ENCODE measurements around the gene TMEM176B.
"Not testable (repeated sequence)": the region's sequence is repeated elsewhere in the genome, so short reads cannot be mapped to it uniquely, and the experiment has no call there.

Gene TMEM176B

GRCh38 chr7:150791304-150791703, 8.9 kb downstream of the TMEM176B start:
- DNase-seq (ENCODE audit: low read depth in 2 of 3, low spot score in 1 of 3), result no peak

DNA sequence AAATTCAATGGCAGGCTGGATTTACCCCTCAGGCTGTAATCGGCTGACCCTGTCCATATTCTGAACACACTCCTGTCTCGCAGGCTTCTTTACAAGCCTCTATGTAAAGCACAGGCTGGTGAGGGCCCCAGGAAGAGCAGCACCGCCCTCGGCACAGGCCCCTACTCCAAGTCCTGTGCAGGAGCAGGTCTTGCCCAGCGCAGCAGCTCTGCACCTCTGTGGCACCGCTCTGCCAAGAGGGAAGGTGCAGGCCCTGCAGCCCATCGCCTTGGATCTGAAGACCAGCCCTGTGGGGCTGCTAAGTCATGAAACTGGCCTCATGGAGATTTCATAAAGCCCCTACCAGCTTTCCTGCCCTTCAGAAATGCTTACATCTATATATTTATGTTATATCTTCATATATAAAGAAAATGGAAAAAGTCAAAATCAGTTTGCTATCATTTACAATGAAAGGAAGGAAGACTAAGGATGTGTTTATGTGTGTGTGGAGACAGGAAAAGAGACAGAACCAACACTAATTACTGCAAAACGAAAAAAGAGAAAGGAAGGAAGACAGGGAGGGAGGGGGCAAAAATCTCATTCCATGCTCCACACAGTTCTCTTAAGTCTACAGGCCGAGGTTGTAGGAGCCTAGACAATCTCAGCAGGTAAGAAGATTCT, 9.6 kb downstream of the TMEM176B start:
- DNase-seq (ENCODE audit: low read depth in 2 of 3, low spot score in 1 of 3), result no peak

- no peak for DNase-seq (ENCODE audit: low read depth in 2 of 3, low spot score in 1 of 3)
These were observed 11.5 kb downstream of the TMEM176B start for GRCh38 chr7:150788474-150789269.

DNA sequence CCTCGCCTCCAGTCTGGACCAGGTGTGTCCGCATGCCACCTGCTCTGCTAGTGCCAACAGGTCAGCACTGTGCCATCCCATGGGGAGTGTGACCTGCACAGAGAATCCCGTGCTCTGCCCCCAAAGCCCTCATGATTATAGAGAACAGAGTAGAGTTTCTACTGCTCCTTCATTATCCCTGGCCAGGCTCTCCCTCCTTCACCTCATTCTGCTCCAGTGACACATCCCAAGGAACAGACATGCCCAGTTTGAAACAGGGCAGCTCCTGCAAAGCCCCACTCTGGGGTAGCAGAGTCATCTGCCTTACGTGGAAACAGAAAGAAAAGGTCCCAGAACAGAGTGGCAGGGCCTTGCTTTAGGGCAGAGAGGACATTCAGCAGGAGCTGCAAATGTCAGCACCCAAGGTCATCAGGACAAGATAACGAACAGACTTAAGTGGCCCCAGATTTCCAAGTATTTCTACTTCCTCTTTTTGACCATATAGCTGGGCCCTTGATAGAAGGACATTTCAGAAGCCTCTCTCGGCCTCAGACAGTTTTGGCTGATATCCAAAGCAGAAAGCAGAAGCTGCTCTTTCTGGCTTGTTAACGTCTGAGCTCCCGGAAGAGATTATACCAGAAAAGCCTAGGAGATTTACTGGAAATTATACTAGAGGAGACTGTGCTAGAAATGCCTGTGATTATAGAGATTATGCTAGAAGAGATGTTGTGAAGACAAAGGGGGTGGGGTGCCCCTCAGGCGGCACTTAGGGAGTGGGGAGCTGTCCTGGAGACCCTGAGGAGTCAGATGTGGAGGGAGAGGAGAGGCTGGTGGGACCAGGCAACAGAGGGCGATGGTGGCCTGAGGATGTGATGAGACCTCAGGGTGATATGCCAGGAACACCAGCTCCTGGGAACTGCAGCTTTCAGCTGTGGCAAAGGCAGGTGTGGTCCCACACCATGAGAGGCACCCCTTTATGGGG, 12.6 kb downstream of the TMEM176B start:
- DNase-seq (ENCODE audit: low read depth in 2 of 3, low spot score in 1 of 3), result no peak

GRCh38 chr7:150784954-150785353, 15.2 kb downstream of the TMEM176B start:
- no peak for DNase-seq (ENCODE audit: low read depth in 2 of 3, low spot score in 1 of 3)

DNA sequence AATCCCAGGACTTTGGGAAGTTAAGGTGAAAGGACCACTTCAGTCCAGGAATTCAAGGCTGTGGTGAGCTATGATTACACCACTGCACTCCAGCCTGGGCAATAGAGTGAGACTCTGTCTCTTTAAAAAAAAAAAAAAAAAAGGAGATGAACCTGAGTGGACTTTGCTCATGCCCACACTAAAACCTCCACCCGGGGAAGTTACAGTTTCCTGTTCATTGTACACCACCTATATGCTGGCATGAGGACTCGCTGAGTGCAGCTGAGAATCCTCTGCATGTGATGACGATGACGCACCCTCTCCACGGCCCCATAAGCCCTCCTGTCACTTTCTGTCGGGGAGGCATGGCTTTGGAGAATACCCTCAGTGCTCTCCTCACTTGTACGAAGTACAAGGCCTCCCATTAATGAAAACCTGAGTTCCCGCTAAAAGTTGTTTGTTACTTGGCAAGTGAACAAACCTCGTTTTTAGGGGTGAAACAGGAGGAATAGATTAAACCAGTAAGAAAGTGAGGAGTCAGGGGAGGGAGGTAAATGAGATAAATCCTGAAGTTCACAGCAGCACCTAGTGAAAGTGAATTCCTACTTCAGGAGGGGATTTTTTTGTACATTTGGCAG, 15.9 kb downstream of the TMEM176B start:
- DNase-seq (ENCODE audit: low read depth in 2 of 3, low spot score in 1 of 3), result no peak

DNA sequence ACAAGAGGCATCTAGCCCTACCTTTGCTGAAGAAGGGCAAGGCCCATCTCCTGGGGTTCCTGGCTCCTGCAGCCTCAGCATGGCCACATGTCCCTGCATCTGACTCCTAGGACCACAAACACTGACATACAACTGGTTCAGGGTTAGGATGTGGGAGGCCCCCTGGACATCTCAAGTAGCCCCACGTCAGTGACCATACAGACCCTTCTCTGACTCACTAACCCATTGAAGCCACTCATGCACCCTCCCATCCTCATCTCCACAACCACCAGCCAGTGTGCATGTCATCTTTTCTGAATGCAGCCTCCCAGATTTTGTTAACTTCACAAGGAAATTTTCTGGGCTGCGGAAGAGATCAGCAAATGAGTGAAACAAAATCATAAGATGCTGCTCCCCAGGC, 18.2 kb downstream of the TMEM176B start:
- no peak for DNase-seq (ENCODE audit: low read depth in 2 of 3, low spot score in 1 of 3)

GRCh38 chr7:150781103-150781502, 19.1 kb downstream of the TMEM176B start:
- DNase-seq (ENCODE audit: low read depth in 2 of 3, low spot score in 1 of 3), result no peak

- DNase-seq (ENCODE audit: low read depth in 2 of 3, low spot score in 1 of 3), result no peak
These were observed 19.9 kb downstream of the TMEM176B start for GRCh38 chr7:150780292-150780691.

DNA sequence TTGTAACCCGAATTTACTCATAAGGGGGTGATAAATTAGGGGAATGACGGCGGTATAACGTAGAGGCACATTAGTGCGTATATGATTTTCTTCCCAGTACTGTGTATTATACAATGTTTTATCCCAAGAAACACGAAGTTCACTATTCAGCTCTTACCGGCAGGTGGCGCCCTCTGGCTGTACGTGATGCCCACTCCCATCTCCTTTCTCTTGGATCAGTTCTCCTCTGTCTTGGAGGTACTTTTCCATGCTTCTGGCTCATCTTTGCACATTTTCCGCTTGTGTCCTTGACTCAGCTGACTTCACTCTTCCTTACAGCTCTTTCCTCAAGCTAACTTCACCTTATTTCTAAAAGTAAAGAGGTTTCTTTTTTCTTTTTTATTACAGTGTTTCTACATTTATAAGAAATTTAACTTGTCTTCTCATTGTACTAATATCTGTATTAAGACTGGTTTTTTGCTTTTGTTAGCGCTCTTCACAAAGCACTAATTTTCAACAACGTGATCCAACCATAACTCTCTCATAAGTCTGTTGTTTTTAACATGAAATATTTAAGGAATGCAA, 21.3 kb downstream of the TMEM176B start:
- peak; percentile 45 to 74 (median 73) for DNase-seq (ENCODE audit: low read depth in 2 of 3, low spot score in 1 of 3)

DNA sequence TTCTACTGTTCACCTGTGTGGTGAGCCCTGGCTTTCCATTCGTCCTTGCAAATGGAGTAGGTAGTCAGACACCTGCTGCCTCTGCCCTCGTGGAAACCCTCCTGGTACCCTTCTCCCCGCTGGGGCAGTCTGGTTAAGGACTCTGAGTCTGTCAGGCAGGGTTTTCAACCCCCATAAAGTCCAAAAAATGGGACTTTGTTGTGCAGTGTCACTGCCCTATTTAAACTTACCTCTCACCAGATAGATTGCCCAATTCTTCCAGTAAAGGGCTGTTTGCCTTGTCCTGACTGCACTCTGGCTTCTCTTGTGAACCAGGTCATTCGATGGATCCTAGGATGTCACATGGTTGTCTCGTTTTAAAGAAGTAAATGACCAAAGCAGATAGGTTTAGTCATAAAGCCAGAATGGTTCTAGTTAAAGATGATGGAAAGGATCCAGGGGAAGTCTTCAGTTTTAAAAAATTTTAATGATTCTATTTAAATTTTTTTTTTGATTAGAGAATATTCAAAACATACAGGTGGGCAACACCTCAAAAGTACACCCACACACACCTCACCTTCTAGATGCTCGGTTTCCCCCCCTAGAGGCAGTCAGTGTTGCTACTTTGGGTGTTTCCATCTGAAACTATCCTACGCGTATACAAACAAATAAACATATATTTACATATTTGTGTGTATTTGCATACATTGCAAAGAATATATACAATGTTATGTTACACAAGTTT, 22.0 kb downstream of the TMEM176B start:
- no peak for DNase-seq (ENCODE audit: low read depth in 2 of 3, low spot score in 1 of 3)

DNA sequence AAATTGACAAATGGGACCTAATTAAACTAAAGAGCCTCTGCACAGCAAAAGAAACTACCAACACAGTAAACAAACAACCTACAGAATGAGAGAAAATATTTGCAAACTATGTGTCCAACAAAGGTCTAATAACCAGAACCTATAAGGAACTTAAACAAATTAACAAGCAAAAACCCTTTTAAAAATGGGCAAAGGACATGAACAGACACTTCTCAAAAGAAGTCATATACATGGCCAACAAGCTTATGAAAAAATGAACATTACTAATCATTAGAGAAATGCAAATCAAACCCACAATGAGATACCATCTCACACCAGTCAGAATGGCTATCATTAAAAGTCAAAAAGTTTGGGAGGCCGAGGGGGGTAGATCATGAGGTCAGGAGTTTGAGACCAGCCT, 26.0 kb downstream of the TMEM176B start:
- DNase-seq (ENCODE audit: low read depth in 2 of 3, low spot score in 1 of 3), result not testable (repeated sequence)

GRCh38 chr7:150769768-150770167, 30.4 kb downstream of the TMEM176B start:
- DNase-seq (ENCODE audit: low read depth in 2 of 3, low spot score in 1 of 3), result no peak

- no peak for DNase-seq (ENCODE audit: low read depth in 2 of 3, low spot score in 1 of 3)
These were observed 33.8 kb downstream of the TMEM176B start for GRCh38 chr7:150766334-150766709.

DNA sequence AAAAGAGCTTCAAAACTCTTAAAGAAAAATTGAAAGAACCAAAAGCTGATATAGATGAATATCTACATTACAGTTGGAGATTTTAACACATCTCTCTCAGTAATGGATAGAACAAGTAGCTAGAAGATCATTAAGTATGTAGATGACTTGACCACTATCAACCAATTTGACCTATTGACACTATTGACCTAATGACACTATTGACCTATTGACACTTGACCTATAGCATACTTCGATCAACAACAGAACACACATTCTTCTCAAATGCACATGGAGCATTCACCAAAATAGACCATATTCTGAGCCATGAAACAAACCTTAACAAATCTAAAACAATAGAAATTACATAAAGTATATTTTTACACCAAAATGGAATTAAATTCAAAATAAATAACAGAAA, 40.7 kb downstream of the TMEM176B start:
- DNase-seq (ENCODE audit: low read depth in 2 of 3, low spot score in 1 of 3), result no peak

DNA sequence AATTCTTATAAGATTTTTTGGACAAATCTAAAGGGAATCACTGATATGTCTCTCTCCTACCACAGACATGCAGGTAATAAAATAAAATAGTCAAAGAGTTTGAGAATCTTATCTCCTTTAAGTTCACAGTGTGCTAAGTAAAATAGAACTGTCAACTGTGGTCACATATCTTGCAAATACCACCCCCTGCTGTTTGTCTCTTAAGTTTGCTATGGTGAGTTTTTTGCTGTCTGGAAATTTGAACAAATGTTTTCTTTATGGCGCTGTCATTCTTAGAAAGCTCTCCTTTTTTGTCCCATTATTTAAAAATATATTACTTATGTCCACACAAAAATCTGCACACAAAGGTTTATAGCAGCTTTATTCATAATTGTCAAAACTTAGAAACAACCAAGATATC, 43.3 kb downstream of the TMEM176B start:
- DNase-seq (ENCODE audit: low read depth in 2 of 3, low spot score in 1 of 3), result no peak

DNA sequence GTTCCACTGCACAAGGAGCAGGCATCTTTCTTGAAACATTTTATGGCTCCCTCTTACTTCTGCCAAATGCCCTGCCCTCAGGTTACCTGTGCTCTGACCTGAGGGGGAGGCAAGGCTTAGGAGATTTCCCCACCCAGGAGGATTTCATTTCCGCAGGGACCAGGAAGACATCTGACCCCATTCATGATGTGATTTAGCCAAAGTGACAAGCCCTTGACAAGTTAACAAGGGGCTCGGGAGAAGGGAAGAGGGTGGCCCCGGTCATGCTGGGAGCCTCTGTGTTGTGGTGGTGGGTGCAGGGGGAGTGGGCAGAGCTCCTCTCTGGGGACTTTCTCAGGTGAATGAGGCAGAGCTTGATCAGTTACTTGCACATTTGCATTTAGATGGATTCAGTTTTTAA, 44.0 kb downstream of the TMEM176B start:
- DNase-seq (ENCODE audit: low read depth in 2 of 3, low spot score in 1 of 3), result no peak

DNA sequence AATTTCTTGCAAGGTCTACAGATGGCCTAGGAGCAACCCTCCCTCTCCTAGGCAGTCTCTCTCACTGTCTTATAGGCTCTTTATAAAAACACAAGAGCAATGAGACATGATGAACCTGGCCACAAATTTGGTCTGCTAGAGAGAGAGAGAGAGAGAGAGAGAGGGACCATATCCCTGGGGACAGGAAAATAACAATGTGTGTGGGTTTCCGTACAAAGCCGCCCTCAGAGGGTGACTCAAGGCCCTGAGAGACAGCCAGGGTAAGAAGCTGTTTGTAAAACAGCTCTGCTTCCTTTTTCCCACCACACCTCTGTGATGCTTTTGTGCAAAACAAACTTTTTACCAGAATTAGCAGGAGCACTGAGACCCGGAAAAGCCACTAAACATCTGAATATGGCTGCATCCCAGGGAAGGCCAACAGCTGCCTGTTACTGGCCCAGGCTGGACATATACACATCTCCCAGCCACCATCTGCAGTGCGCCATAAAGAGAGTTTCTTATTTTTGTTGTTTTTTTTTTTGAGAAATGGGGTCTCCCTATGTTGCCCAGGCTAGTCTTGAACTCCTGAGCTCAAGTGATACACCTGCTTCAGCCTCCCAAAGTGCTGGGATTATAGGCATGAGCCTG, 44.6 kb downstream of the TMEM176B start:
- peak in 2 of 3 donors; percentile 54 to 63 for DNase-seq (ENCODE audit: low read depth in 2 of 3, low spot score in 1 of 3)

DNA sequence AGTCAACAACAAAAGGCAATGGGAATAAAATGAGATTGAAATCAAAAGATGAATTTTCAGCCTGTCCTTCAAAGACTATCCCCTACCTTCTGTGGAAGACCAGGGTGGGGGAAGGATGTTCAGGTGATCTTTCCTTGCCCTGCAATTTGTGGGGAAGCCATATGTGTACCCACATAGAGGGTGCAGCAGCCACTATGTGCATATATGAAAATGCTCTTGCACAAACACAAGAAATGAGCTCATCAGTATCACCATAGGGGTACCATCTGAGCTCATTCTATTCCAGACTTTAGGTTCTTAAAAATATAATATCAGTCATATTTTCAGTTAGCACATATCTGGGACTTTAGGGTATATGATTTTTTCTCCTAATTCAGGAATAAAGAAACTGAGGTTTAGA, 45.2 kb downstream of the TMEM176B start:
- no peak for DNase-seq (ENCODE audit: low read depth in 2 of 3, low spot score in 1 of 3)
